HEK293 (cell line): ENCODE data around the gene KMT2D.

Source experiments
- CTCF ChIA-PET: fragments of 350-600 bp; formaldehyde crosslinking; extraction: SDS; loops from one replicate; lab custom pipeline; 2021; ENCODE audit warnings: antibody characterized with exemption; lab: Yijun Ruan, JAX
- POLR2A ChIA-PET: fragments of 300-600 bp; formaldehyde crosslinking; extraction: SDS; loops from one replicate; lab custom pipeline; 2020; ENCODE audit warnings: antibody characterized with exemption, inconsistent platforms; lab: Yijun Ruan, JAX
- H3K27ac ChIP-seq: fragments of 200-500 bp; sonication (Bioruptor generic); 2 replicates; pipeline ENCODE4 v1.5.1; 2014; ENCODE audit warnings: low read depth, low read length, control low read depth, inconsistent platforms; ENCODE audit errors: extremely low read depth
- H3K36me3 ChIP-seq, 2 experiments: fragments of 200-500 bp in 1 of 2; sonication (Bioruptor generic) in 1 of 2; 1 replicate in 1 of 2; 2 replicates in 1 of 2; pipeline ENCODE4 v1.5.1; 2014 to 2017; ENCODE audit warnings: inconsistent platforms in 2 of 2, low read length in 2 of 2; ENCODE audit not compliant: control insufficient read depth in 2 of 2, insufficient read depth in 1 of 2
- H3K4me1 ChIP-seq: fragments of 200-500 bp; sonication (Bioruptor generic); 2 replicates; pipeline ENCODE4 v1.5.1; 2014; ENCODE audit warnings: mild to moderate bottlenecking, low read length, inconsistent platforms; ENCODE audit not compliant: control insufficient read depth, insufficient read depth
- H3K4me3 ChIP-seq: 2 replicates; pipeline ENCODE4 v1.5.1; 2011; ENCODE audit warnings: low read depth, mild to moderate bottlenecking, control low read depth, low read length, moderate library complexity
- H3K9me3 ChIP-seq: fragments of 200-500 bp; sonication (Bioruptor generic); 2 replicates; pipeline ENCODE4 v1.5.1; 2014; ENCODE audit warnings: low read depth, low read length, inconsistent platforms; ENCODE audit not compliant: control insufficient read depth, insufficient read depth
- ELK4 ChIP-seq: IDR thresholded peaks from 2 replicates; pipeline ENCODE4 v1.6.1; 2011; ENCODE audit warnings: mild to moderate bottlenecking, low read depth, low read length, borderline replicate concordance
- GLI2 ChIP-seq: fragments of 450-650 bp; formaldehyde crosslinking; IDR thresholded peaks from 2 replicates; pipeline ENCODE4; 2017; ENCODE audit warnings: missing biosample characterization, missing genetic modification characterization, low read depth, borderline replicate concordance
- HOXD13 ChIP-seq: sonication (generic); formaldehyde crosslinking; IDR thresholded peaks from 2 replicates; pipeline ENCODE4 v1.8.0; 2022; ENCODE audit warnings: missing genetic modification reagents, borderline replicate concordance
- KLF1 ChIP-seq: fragments of 450-650 bp; formaldehyde crosslinking; IDR thresholded peaks from 2 replicates; pipeline ENCODE4 v1.5.1; 2016; ENCODE audit warnings: missing biosample characterization, missing genetic modification characterization
- OSR2 ChIP-seq: fragments of 450-650 bp; formaldehyde crosslinking; IDR thresholded peaks from 2 replicates; pipeline ENCODE4 v1.5.1; 2016; ENCODE audit warnings: missing biosample characterization, missing genetic modification characterization
- SCRT1 ChIP-seq: fragments of 450-650 bp; formaldehyde crosslinking; IDR thresholded peaks from 2 replicates; pipeline ENCODE4 v1.5.1; 2016; ENCODE audit warnings: missing biosample characterization, missing genetic modification characterization, borderline replicate concordance
- SCRT2 ChIP-seq: fragments of 450-650 bp; formaldehyde crosslinking; IDR thresholded peaks from 2 replicates; pipeline ENCODE4 v1.5.1; 2016; ENCODE audit warnings: missing biosample characterization, missing genetic modification characterization
- TRIM28 ChIP-seq: IDR thresholded peaks from 2 replicates; pipeline ENCODE4 v1.6.1; 2011; ENCODE audit warnings: low read length, control low read depth, borderline replicate concordance
- TSHZ1 ChIP-seq: fragments of 450-650 bp; formaldehyde crosslinking; IDR thresholded peaks from 2 replicates; pipeline ENCODE4 v1.5.1; 2016; ENCODE audit warnings: missing biosample characterization, missing genetic modification characterization, borderline replicate concordance
- ZBTB11 ChIP-seq: fragments of 450-650 bp; formaldehyde crosslinking; conservative IDR thresholded peaks from 2 replicates; pipeline ENCODE4 v1.5.1; 2016; ENCODE audit warnings: low read depth, missing biosample characterization, missing genetic modification characterization
- ZBTB48 ChIP-seq: fragments of 450-650 bp; formaldehyde crosslinking; IDR thresholded peaks from 2 replicates; pipeline ENCODE4 v1.5.1; 2016; ENCODE audit warnings: missing biosample characterization, missing genetic modification characterization
- ZNF10 ChIP-seq: fragments of 450-650 bp; formaldehyde crosslinking; IDR thresholded peaks from 2 replicates; pipeline ENCODE4 v1.5.1; 2017; ENCODE audit warnings: missing biosample characterization, missing genetic modification characterization
- ZNF24 ChIP-seq: fragments of 450-650 bp; formaldehyde crosslinking; IDR thresholded peaks from 2 replicates; pipeline ENCODE4 v1.5.1; 2016; ENCODE audit warnings: missing biosample characterization, missing genetic modification characterization
- ZNF585B ChIP-seq: fragments of 450-650 bp; formaldehyde crosslinking; IDR thresholded peaks from 2 replicates; pipeline ENCODE4 v1.5.1; 2016; ENCODE audit warnings: missing biosample characterization, missing genetic modification characterization
- ZNF626 ChIP-seq: fragments of 450-650 bp; sonication (Bioruptor Pico); formaldehyde crosslinking; IDR thresholded peaks from 2 replicates; pipeline ENCODE4 v1.5.1; 2018; ENCODE audit warnings: missing biosample characterization, missing genetic modification characterization, inconsistent platforms
- ZNF645 ChIP-seq: fragments of 450-650 bp; formaldehyde crosslinking; IDR thresholded peaks from 2 replicates; pipeline ENCODE4; 2016; ENCODE audit warnings: missing biosample characterization, missing genetic modification characterization
- ZNF677 ChIP-seq: fragments of 450-650 bp; IDR thresholded peaks from 2 replicates; pipeline ENCODE4 v1.5.0; 2018; ENCODE audit warnings: missing biosample characterization, mild to moderate bottlenecking, missing genetic modification characterization, moderate library complexity
- ZNF707 ChIP-seq: fragments of 450-650 bp; formaldehyde crosslinking; IDR thresholded peaks from 2 replicates; pipeline ENCODE4 v1.5.1; 2016; ENCODE audit warnings: missing biosample characterization, missing genetic modification characterization
- ZNF76 ChIP-seq: fragments of 450-650 bp; formaldehyde crosslinking; IDR thresholded peaks from 2 replicates; pipeline ENCODE4; 2016; ENCODE audit warnings: low read depth, missing biosample characterization, missing genetic modification characterization, borderline replicate concordance
- ZNF785 ChIP-seq: fragments of 450-650 bp; formaldehyde crosslinking; IDR thresholded peaks from 2 replicates; pipeline ENCODE4 v1.5.1; 2016; ENCODE audit warnings: missing biosample characterization, missing genetic modification characterization
- ZSCAN18 ChIP-seq: fragments of 450-650 bp; formaldehyde crosslinking; IDR thresholded peaks from 2 replicates; pipeline ENCODE4 v1.5.1; 2016; ENCODE audit warnings: missing biosample characterization, missing genetic modification characterization

Gene KMT2D

GRCh38 chr12:49033611-49034285, 26.8 kb downstream of the KMT2D start (continued):
- TF ChIP-seq ZSCAN18 (no peak), ZNF785 (tag by site-specific recombination) (no peak)

GRCh38 chr12:49032679-49033447, 27.7 kb downstream of the KMT2D start:
- Histone ChIP-seq H3K4me3 (no peak overlapping the region), H3K27ac (no peak overlapping the region), H3K36me3 (peaks cover 21 to 97% of the 10 kb centered on the region in 2 experiments), H3K4me1 (no peaks in the 10 kb centered on the region), H3K9me3 (no peaks in the 10 kb centered on the region)
- ChIA-PET CTCF (interaction anchor here (0.7 to 0.9 kb wide), 2 partner anchors 13 to 60 kb away, joined by 3 read pairs; no protein-coding TSS in a partner anchor), POLR2A (interaction anchor here (0.7 to 1.3 kb wide), 2 partner anchors 9 to 97 kb away, joined by 3 to 4 read pairs; no protein-coding TSS in a partner anchor)
- TF ChIP-seq SCRT2 (tag by site-specific recombination) (peak; percentile 82), ZBTB11 (tag by site-specific recombination) (no peak), ZNF626 (tag by site-specific recombination) (no peak), ZBTB48 (tag by site-specific recombination) (no peak), SCRT1 (0 out of 2 replicates have a peak, but pooled peaks have one; percentile 45), ZNF645 (tag by site-specific recombination) (no peak), HOXD13 (CRISPR knock-in tag) (no peak), ZNF585B (tag by site-specific recombination) (no peak), ELK4 (no peak), ZNF24 (no peak), KLF1 (no peak), ZNF707 (tag by site-specific recombination) (no peak), ZNF677 (tag by site-specific recombination) (no peak), TSHZ1 (tag by site-specific recombination) (no peak), ZNF76 (no peak), GLI2 (no peak), TRIM28 (no peak), ZNF10 (no peak), OSR2 (tag by site-specific recombination) (peak; percentile 37; the same call in 1 of the 2 replicates)
